CD4-positive, alpha-beta T cell (primary cell): ENCODE results near the gene GCK. TPM values are rescaled to one million over a fixed set of nuclear protein-coding genes. Genes with fewer than 3 reads are reported as not detected.
A peak's percentile ranks its signal among the peaks of the same experiment; 100 is the strongest.
"Not testable (repeated sequence)": the region's sequence is repeated elsewhere in the genome, so short reads cannot be mapped to it uniquely, and the experiment has no call there.

ENCODE experiments used
- ATAC-seq: fragments of 200-7000 bp; cut with Tn5 transposase; one replicate; pipeline ENCODE4 v1.10.0; 2022; ENCODE audit warnings: mild to moderate bottlenecking; ENCODE audit not compliant: poor library complexity
- CTCF ChIA-PET: fragments of 350-600 bp; sonication (Branson Sonifier 250); formaldehyde crosslinking; loops from one replicate; lab custom pipeline; 2021; ENCODE audit warnings: antibody characterized with exemption, inconsistent platforms; lab: Charles Lee
- POLR2A ChIA-PET: fragments of 350-600 bp; sonication (Branson Sonifier 250); formaldehyde crosslinking; loops from one replicate; lab custom pipeline; 2021; ENCODE audit warnings: antibody characterized with exemption, inconsistent platforms; lab: Charles Lee
- DNase-seq, 14 experiments: peaks; one replicate each; pipeline ENCODE4 v3.0.0-alpha.2; 2013 to 2020; ENCODE audit warnings: mixed read lengths in 2 of 14
- H3K27ac ChIP-seq, 2 donors: one replicate each; pipeline versions ENCODE4 v1.5.1 to v1.7.0; 2013; ENCODE audit warnings: low read length in 2 of 2, low read depth in 1 of 2, mild to moderate bottlenecking in 1 of 2
- H3K27me3 ChIP-seq, 2 experiments: 1 replicate in 1 of 2; 2 replicates in 1 of 2; pipeline versions ENCODE4 v1.6.1 to v1.7.0; 2013; ENCODE audit warnings: low read length in 2 of 2, control low read depth in 1 of 2, mild to moderate bottlenecking in 1 of 2, moderate library complexity in 1 of 2; ENCODE audit not compliant: insufficient read depth in 2 of 2, control insufficient read depth in 1 of 2
- H3K36me3 ChIP-seq: one replicate; pipeline ENCODE4 v1.6.1; 2013; ENCODE audit warnings: low read length, control low read depth; ENCODE audit not compliant: insufficient read depth
- H3K4me1 ChIP-seq: one replicate; pipeline ENCODE4 v1.6.1; 2013; ENCODE audit warnings: low read length, control low read depth; ENCODE audit not compliant: insufficient read depth
- H3K4me3 ChIP-seq: one replicate; pipeline ENCODE4 v1.5.1; 2013; ENCODE audit warnings: mild to moderate bottlenecking, low read length, moderate library complexity
- H3K9me3 ChIP-seq, 2 experiments: 1 replicate in 1 of 2; 2 replicates in 1 of 2; pipeline versions ENCODE4 v1.6.1 to v1.7.0; 2013; ENCODE audit warnings: low read length in 2 of 2, mild to moderate bottlenecking in 2 of 2, control low read depth in 1 of 2, moderate library complexity in 1 of 2; ENCODE audit not compliant: control insufficient read depth in 1 of 2, insufficient read depth in 1 of 2
- H3K27ac Mint-ChIP-seq: one replicate; pipeline ENCODE4 v1.8.0; 2020; ENCODE audit warnings: mixed read lengths
- H3K27me3 Mint-ChIP-seq: one replicate; pipeline ENCODE4 v1.8.0; 2021; ENCODE audit warnings: mixed read lengths
- H3K36me3 Mint-ChIP-seq: one replicate; pipeline ENCODE4 v1.8.0; 2021; ENCODE audit warnings: low read depth, mixed read lengths
- H3K4me1 Mint-ChIP-seq: one replicate; pipeline ENCODE4 v1.8.0; 2021; ENCODE audit warnings: low read depth, mixed read lengths
- H3K4me3 Mint-ChIP-seq: one replicate; pipeline ENCODE4 v1.8.0; 2020; ENCODE audit warnings: mild to moderate bottlenecking, mixed read lengths
- H3K9me3 Mint-ChIP-seq: one replicate; pipeline ENCODE4 v1.8.0; 2020; ENCODE audit warnings: mixed read lengths
- CTCF ChIP-seq: fragments of 200-600 bp; IDR thresholded peaks from one replicate; pipeline ENCODE4 v1.8.0; 2022; ENCODE audit warnings: antibody characterized with exemption, mild to moderate bottlenecking
- intact Hi-C, 2 experiments: fragments of 100-400 bp; cut with DNase I in 1 of 2; cut with micrococcal nuclease in 1 of 2; formaldehyde crosslinking; loops; one replicate each; pipeline versions ENCODE4 v1.15.1 to v1.9.0; 2023 to 2025; cut with DNase I, micrococcal nuclease
- total RNA-seq, 174 experiments: library from RNA in 2 of 174; stranded (reverse) in 2 of 174; gene quantifications; one replicate each; pipeline ENCODE4 v1.2.3 and lab custom pipeline; 2021 to 2026

Gene GCK
- total RNA-seq, 2 experiments from 2014 or later: 0.47 to 0.71 TPM

DNA sequence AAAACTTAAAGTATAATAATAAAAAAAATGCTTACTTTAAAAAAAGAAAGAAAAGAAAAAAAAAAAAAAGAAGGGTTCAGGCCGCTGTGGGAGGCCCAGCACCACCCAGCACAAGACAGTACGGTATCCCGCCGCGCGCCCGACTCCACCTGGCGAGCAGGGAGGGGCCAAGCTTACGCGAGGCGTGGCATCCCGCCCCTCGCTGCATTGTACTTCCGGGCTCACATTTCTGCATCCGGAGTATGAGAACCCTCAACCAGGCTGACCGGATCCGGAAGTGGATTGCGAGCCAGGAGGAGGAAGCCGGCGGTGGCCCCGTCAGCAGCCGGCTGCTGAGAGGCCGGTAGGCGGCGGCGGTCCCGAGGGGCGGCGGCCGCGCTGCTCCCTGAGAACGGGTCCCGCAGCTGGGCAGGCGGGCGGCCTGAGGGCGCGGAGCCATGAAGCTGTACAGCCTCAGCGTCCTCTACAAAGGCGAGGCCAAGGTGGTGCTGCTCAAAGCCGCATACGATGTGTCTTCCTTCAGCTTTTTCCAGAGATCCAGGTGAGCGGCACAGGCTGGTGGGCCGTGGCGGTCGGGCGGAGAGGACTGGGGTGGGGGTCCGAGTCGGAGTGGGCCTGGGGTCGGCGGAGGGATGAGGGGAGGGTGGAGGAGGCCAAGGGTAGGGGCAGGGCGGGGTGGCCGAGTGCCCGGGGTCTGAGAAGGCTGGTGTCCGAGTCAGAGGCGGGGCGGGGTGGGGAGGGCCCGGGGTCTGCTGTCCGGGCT is 11.6 kb upstream of the GCK start, which contains the start of gene YKT6:
Gene YKT6, plus strand, starts transcription at position 280 of the 763 bp plus-strand sequence. Its CDS starts 158 bp downstream, at position 438.
- H3K4me1 Mint-ChIP-seq: peaks cover 40% of the 10 kb centered on the region
- CTCF ChIA-PET: interaction anchor here (0.7 to 1.5 kb wide), 4 partner anchors 54 to 290 kb away, joined by 3 to 5 read pairs (median 3); partner anchors contain the start of gene NUDCD3
- H3K9me3 Mint-ChIP-seq: no peaks in the 10 kb centered on the region
- intact Hi-C loops: loop anchor here (1.0 to 5.0 kb wide), 7 partner anchors 55 to 911 kb away; partner anchors contain the start of genes POLD2 (in 2 of the 2), NUDCD3 (in 1 of the 2), POLM (in 1 of the 2) and TBRG4 (in 1 of the 2)
- H3K36me3 ChIP-seq: peaks cover 23% of the 10 kb centered on the region
- peak within 1 kb of the TSS in 1 of 2 donors; percentile 56 for H3K27ac ChIP-seq
- peak within 1 kb of the TSS; percentile 62 for H3K27ac Mint-ChIP-seq
- peak; percentile 65 for TF ChIP-seq CTCF
- peak within 1 kb of the TSS; percentile 83 for H3K4me3 Mint-ChIP-seq
- peaks cover 13% of the 10 kb centered on the region for H3K27me3 Mint-ChIP-seq
- H3K9me3 ChIP-seq: no peaks in the 10 kb centered on the region
- peaks cover 23% of the 10 kb centered on the region for H3K36me3 Mint-ChIP-seq
- POLR2A ChIA-PET: interaction anchor here (0.6 to 2.0 kb wide), 10 partner anchors 8 to 902 kb away, joined by 3 to 12 read pairs (median 4); partner anchors contain the start of genes DDX56, NUDCD3, OGDH and POLD2
- peak within 1 kb of the TSS; percentile 89 for H3K4me3 ChIP-seq
- ATAC-seq: peak; percentile 98
- peaks cover 15% of the 10 kb centered on the region for H3K4me1 ChIP-seq
- H3K27me3 ChIP-seq: peaks cover 0 to 7% of the 10 kb centered on the region in 2 experiments
- peak; percentile 89 to 97 (median 92) for DNase-seq

DNA sequence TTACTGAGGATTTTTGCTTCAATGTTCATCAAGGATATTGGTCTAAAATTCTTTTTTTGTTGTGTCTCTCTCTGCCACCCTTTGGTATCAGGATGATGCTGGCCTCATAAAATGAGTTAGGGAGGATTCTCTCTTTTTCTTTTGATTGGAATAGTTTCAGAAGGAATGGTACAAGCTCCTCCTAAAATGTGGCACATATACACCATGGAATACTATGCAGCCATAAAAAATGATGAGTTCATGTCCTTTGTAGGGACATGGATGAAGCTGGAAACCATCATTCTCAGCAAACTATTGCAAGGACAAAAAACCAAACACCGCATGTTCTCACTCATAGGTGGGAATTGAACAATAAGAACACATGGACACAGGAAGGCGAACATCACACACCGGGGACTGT is 10.9 kb upstream of the GCK start:
- peaks cover 40% of the 10 kb centered on the region for H3K4me1 Mint-ChIP-seq
- intact Hi-C loops: loop anchor here (1.0 to 5.0 kb wide), 6 partner anchors 54 to 912 kb away; partner anchors contain the start of genes POLD2 (in 2 of the 2), POLM (in 1 of the 2) and TBRG4 (in 1 of the 2)
- H3K4me3 Mint-ChIP-seq: peak overlapping the region; percentile 62
- not testable (repeated sequence) for H3K9me3 ChIP-seq, H3K27ac Mint-ChIP-seq, H3K27ac ChIP-seq, DNase-seq, H3K9me3 Mint-ChIP-seq, H3K27me3 ChIP-seq, H3K4me3 ChIP-seq, ATAC-seq
- CTCF ChIA-PET: interaction anchor here (0.7 to 1.5 kb wide), 3 partner anchors 53 to 290 kb away, joined by 3 to 5 read pairs (median 3); partner anchors contain the start of gene NUDCD3
- POLR2A ChIA-PET: interaction anchor here (0.7 to 2.0 kb wide), 6 partner anchors 9 to 381 kb away, joined by 3 to 12 read pairs (median 4); partner anchors contain the start of genes DDX56 and NUDCD3
- H3K36me3 Mint-ChIP-seq: peaks cover 18% of the 10 kb centered on the region
- peaks cover 17% of the 10 kb centered on the region for H3K27me3 Mint-ChIP-seq
- peaks cover 16% of the 10 kb centered on the region for H3K36me3 ChIP-seq
- peaks cover 15% of the 10 kb centered on the region for H3K4me1 ChIP-seq

GRCh38 chr7:44197474-44197873 is 8.2 kb upstream of the GCK start:
- no peak overlapping the region for H3K27ac Mint-ChIP-seq
- H3K4me3 ChIP-seq: no peak overlapping the region
- H3K4me1 Mint-ChIP-seq: peaks cover 17% of the 10 kb centered on the region
- no peaks in the 10 kb centered on the region for H3K36me3 Mint-ChIP-seq
- H3K4me3 Mint-ChIP-seq: no peak overlapping the region
- no peak for TF ChIP-seq CTCF
- H3K36me3 ChIP-seq: no peaks in the 10 kb centered on the region
- H3K27me3 ChIP-seq: peaks cover 0 to 7% of the 10 kb centered on the region in 2 experiments
- peaks cover 7% of the 10 kb centered on the region for H3K4me1 ChIP-seq
- ATAC-seq (no peak), DNase-seq (no peak)
- no peaks in the 10 kb centered on the region for H3K9me3 ChIP-seq
- H3K27ac ChIP-seq: no peak overlapping the region
- POLR2A ChIA-PET: no interaction called here
- CTCF ChIA-PET: no interaction called here
- H3K9me3 Mint-ChIP-seq: no peaks in the 10 kb centered on the region
- intact Hi-C loops: no loop called here
- peaks cover 18% of the 10 kb centered on the region for H3K27me3 Mint-ChIP-seq
